HG03060 (cell line): ENCODE data around the gene ALDOB.

Experiments used
- ATAC-seq: cut with Tn5 transposase; IDR thresholded peaks from one replicate; pipeline ENCODE4 v1.9.1; 2021; ENCODE audit warnings: low read depth, moderate number of reproducible peaks; ENCODE audit not compliant: unreplicated experiment

Gene ALDOB

DNA sequence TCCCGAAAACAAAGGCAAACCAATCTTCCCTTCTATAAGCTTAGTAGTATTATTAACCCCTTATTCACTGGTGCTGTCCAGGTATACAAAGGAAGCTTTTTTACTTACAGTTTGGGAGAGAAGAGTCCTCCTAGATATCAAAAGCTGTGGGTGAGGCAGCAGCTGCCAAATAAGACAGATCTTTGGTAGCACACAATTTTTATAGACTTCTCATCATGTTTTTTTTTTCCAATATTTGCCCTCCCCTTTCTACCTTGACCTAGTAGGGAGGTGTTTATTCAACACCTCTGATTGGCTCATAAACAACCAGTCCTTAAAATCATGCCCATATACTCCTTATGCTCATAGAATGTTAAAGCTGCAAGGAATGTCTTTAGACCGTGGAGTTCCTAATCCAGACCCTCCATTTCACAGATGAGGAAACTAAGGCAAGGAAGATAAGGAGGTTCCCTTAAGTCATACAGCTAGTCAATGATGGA, at the start of gene ALDOB:
Gene ALDOB (minus strand): TSS at position 174 of the 479 bp plus-strand sequence. CDS start 4,887 bp downstream, outside the sequence.
- no peak for ATAC-seq

DNA sequence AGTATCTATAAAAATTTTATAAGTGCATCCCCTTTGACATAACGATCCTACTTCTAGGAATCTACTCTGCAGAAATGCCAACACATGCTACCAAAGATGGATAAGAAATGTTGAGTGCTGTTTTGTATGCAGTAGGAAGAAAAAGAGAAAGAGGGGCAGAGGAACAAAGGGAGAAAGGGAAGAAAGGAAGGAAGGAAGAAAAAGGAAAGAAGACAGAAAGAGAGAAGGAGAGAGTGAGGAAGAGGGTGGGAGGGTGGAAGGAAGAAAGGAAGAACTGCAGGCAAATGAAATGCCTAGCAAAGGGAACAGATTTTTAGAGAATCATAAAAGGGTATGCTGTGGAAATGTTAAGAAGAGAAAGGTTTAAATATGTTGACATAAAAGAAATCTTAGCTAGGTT, 48.5 kb upstream of the ALDOB start:
- no peak for ATAC-seq

- ATAC-seq = no peak
Measured at GRCh38 chr9:101481261-101481660, 45.7 kb upstream of the ALDOB start.

- no peak for ATAC-seq
Measured at GRCh38 chr9:101480386-101480785, 44.8 kb upstream of the ALDOB start.

GRCh38 chr9:101479338-101480030, 43.9 kb upstream of the ALDOB start:
- ATAC-seq = no peak

- ATAC-seq = no peak
Measured at GRCh38 chr9:101478906-101479305, 43.3 kb upstream of the ALDOB start.

- ATAC-seq = no peak
Measured at GRCh38 chr9:101478444-101478843, 42.9 kb upstream of the ALDOB start.

GRCh38 chr9:101477736-101478135, 42.2 kb upstream of the ALDOB start:
- no peak for ATAC-seq

- no peak for ATAC-seq
Measured at GRCh38 chr9:101477214-101477613, 41.6 kb upstream of the ALDOB start.

- ATAC-seq = no peak
Measured at GRCh38 chr9:101476576-101477208, 41.1 kb upstream of the ALDOB start.

- ATAC-seq = no peak
Measured at GRCh38 chr9:101472891-101473290, 37.3 kb upstream of the ALDOB start.

- no peak for ATAC-seq
Measured at GRCh38 chr9:101470929-101471328, 35.4 kb upstream of the ALDOB start.

DNA sequence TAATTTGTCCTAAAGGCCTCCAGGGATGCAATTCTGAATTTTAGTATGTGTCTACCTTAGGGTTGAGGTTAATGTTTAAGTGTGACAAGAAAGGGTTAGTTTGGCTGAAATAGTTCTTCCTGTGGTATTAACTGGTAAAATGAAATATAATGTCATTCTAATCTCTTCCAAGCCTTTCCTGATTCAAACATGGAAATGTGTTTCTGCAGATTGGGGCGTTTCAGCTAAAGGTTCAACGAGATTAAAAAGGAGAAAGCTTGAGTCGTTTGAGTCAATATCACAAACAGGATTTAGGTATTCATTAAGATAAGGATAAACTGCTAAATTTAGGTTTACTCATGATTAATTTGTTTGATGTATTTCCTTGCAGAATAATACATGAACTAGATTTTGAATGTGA, 34.4 kb upstream of the ALDOB start:
- no peak for ATAC-seq

- ATAC-seq = no peak
Measured at GRCh38 chr9:101469026-101469425, 33.5 kb upstream of the ALDOB start.

- no peak for ATAC-seq
Measured at GRCh38 chr9:101468116-101468515, 32.5 kb upstream of the ALDOB start.

DNA sequence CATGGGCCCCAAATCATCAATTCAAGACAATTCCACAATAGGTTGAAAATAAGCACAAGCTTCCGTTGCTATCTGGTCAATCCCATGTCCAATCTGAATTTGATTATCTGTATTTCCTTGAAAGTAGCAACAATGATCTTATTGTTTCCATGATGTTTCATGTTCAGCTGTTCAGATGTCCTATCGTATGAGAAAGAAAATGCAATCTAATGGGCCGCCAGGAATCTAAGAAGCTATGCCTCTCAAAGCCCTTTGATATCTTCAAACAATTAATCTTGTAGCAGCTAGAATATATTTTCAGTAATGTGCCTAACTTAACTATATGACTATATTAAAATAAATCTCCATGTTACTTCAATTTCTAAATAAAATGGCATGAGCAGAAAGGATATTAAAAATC, 32.1 kb upstream of the ALDOB start:
- ATAC-seq = no peak

GRCh38 chr9:101466863-101467262, 31.3 kb upstream of the ALDOB start:
- no peak for ATAC-seq

- ATAC-seq = no peak
Measured at GRCh38 chr9:101465326-101465915, 29.8 kb upstream of the ALDOB start.

GRCh38 chr9:101463397-101463796, 27.8 kb upstream of the ALDOB start:
- ATAC-seq = no peak

GRCh38 chr9:101462558-101462957, 27.0 kb upstream of the ALDOB start:
- no peak for ATAC-seq

GRCh38 chr9:101460965-101461364, 25.4 kb upstream of the ALDOB start:
- no peak for ATAC-seq
